ENCODE results near the gene SIGMAR1.

SIGMAR1 gene

GRCh38 chr9:34655394-34655793, 17.8 kb upstream of the SIGMAR1 start:
- Histone ChIP-seq H3F3A (ENCODE audit: insufficient read depth) (no peaks in the 10 kb centered on the region), H3K9me2 (replicated peaks; ENCODE audit: insufficient read depth, low read length) (no peaks in the 10 kb centered on the region), H3K36me3 (ENCODE audit: low read length) (no peaks in the 10 kb centered on the region), H4K20me1 (ENCODE audit: low read depth, low read length) (no peaks in the 10 kb centered on the region), H3K9ac (ENCODE audit: low read length) (no peak overlapping the region), H3K27ac (ENCODE audit: low read depth, low read length) (no peak overlapping the region), H3K27me3 (ENCODE audit: low read length) (no peaks in the 10 kb centered on the region), H3K4me2 (ENCODE audit: low read depth, low read length, poor library complexity, severe bottlenecking) (no peak overlapping the region), H2AFZ (ENCODE audit: low read depth, low read length, severe bottlenecking) (no peak overlapping the region), H3K9me3 (ENCODE audit: insufficient read depth, low read length) (no peaks in the 10 kb centered on the region), H3K79me2 (ENCODE audit: insufficient read depth, low read length) (no peaks in the 10 kb centered on the region), H3K4me3 (ENCODE audit: insufficient read depth, low read length, poor library complexity, severe bottlenecking) (no peak overlapping the region)
- TF ChIP-seq EZH2phosphoT487 (conservative IDR thresholded peaks at IDR 0.05; ENCODE audit: low read length), result no peak
- no peak for TF ChIP-seq CTCF (IDR thresholded peaks at IDR 0.05; ENCODE audit: insufficient read depth, low read length, poor library complexity, severe bottlenecking)

- Histone ChIP-seq H4K20me1 (ENCODE audit: low read depth, low read length) (no peaks in the 10 kb centered on the region), H3K9me2 (replicated peaks; ENCODE audit: insufficient read depth, low read length) (no peaks in the 10 kb centered on the region), H3K9ac (ENCODE audit: low read length) (no peak overlapping the region), H3K27ac (ENCODE audit: low read depth, low read length) (no peak overlapping the region), H3K9me3 (ENCODE audit: insufficient read depth, low read length) (no peaks in the 10 kb centered on the region), H2AFZ (ENCODE audit: low read depth, low read length, severe bottlenecking) (no peak overlapping the region), H3K79me2 (ENCODE audit: insufficient read depth, low read length) (no peaks in the 10 kb centered on the region), H3K36me3 (ENCODE audit: low read length) (no peaks in the 10 kb centered on the region), H3K4me2 (ENCODE audit: low read depth, low read length, poor library complexity, severe bottlenecking) (no peak overlapping the region), H3F3A (ENCODE audit: insufficient read depth) (no peaks in the 10 kb centered on the region), H3K27me3 (ENCODE audit: low read length) (no peaks in the 10 kb centered on the region), H3K4me3 (ENCODE audit: insufficient read depth, low read length, poor library complexity, severe bottlenecking) (no peak overlapping the region)
- no peak for TF ChIP-seq CTCF (IDR thresholded peaks at IDR 0.05; ENCODE audit: insufficient read depth, low read length, poor library complexity, severe bottlenecking)
- TF ChIP-seq EZH2phosphoT487 (conservative IDR thresholded peaks at IDR 0.05; ENCODE audit: low read length), result no peak
These were observed 16.9 kb upstream of the SIGMAR1 start for GRCh38 chr9:34654323-34655051.

GRCh38 chr9:34653151-34654072, 15.8 kb upstream of the SIGMAR1 start:
- Histone ChIP-seq H3K9me3 (ENCODE audit: insufficient read depth, low read length) (no peaks in the 10 kb centered on the region), H3K4me3 (ENCODE audit: insufficient read depth, low read length, poor library complexity, severe bottlenecking) (no peak overlapping the region), H3K9ac (ENCODE audit: low read length) (no peak overlapping the region), H4K20me1 (ENCODE audit: low read depth, low read length) (no peaks in the 10 kb centered on the region), H3K27ac (ENCODE audit: low read depth, low read length) (no peak overlapping the region), H2AFZ (ENCODE audit: low read depth, low read length, severe bottlenecking) (no peak overlapping the region), H3F3A (ENCODE audit: insufficient read depth) (no peaks in the 10 kb centered on the region), H3K4me2 (ENCODE audit: low read depth, low read length, poor library complexity, severe bottlenecking) (no peak overlapping the region), H3K27me3 (ENCODE audit: low read length) (no peaks in the 10 kb centered on the region), H3K36me3 (ENCODE audit: low read length) (no peaks in the 10 kb centered on the region), H3K9me2 (replicated peaks; ENCODE audit: insufficient read depth, low read length) (no peaks in the 10 kb centered on the region), H3K79me2 (ENCODE audit: insufficient read depth, low read length) (no peaks in the 10 kb centered on the region)
- TF ChIP-seq EZH2phosphoT487 (conservative IDR thresholded peaks at IDR 0.05; ENCODE audit: low read length), result no peak
- TF ChIP-seq CTCF (IDR thresholded peaks at IDR 0.05; ENCODE audit: insufficient read depth, low read length, poor library complexity, severe bottlenecking), result no peak

Measured in SU-DHL-6 (cell line).